ENCODE data around the gene SUMF1. TPM values are rescaled to one million over a fixed set of nuclear protein-coding genes. Genes with fewer than 3 reads are reported as not detected.

SUMF1 gene
- total and polyA plus RNA-seq, 2 of the 4 experiments (the other 2 are of a cell fraction): 26.3 to 38.4 TPM

DNA sequence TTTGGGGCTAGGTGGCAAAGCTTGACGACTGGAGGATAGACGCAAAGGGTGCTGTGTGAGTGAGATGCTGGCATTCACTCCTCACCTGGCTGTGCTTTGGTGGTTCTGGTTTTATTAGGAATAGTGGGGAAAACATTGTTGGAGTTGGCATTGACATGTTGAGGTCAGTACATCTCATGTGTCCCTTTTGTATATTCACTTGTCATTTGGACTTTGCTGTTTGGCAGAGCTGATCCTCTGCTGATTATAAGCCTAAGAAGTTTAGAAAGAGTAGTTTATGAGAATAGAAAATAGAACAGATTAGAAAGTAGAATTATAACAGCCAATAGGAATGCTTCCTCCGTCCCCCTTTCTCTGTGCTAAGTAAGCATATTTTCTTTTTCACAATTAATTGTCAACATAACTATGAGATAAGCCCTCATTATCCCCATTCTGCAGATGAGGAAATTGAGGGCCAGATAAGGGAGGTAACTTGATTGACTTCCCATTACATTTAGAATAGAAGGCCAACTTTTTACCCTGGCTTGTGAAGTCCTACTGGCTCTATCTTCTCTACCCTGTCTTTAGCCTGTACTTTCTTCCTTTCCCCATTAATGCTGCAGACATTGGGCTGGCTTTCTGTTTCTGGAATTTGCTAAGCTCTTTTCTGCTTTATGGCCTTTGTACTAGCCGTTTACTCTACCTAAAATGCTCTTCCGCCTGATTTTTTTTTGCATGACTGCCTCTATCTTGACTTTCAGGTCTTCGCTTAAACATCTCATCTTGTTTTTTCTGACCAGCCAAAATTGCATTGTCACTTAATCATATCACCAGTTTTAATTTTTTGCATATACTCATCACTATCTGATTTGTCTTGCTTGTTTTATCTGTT is 38.9 kb upstream of the SUMF1 start:
- ChIA-PET CTCF (interaction anchor here (1.0 to 1.1 kb wide), 2 partner anchors 10 to 13 kb away, joined by 3 to 4 read pairs; no protein-coding TSS in a partner anchor), POLR2A (ENCODE audit: unreplicated experiment) (no interaction called here)
- 63% methylated on average over 2 of the region's 6 CpGs; no CpG with 5 or more reads in 1 of the 2 experiments for WGBS, 2 experiments (ENCODE audit: extremely low coverage in 2 of 2, insufficient read length in 1 of 2)
- Histone ChIP-seq H3K14ac (replicated peaks; ENCODE audit: low read depth, low read length) (no peak overlapping the region), H3K9ac (ENCODE audit: low read depth, low read length) (no peak overlapping the region), H2BK5ac (ENCODE audit: low read depth, low read length, poor library complexity, severe bottlenecking) (no peak overlapping the region), H3K4me1 (ENCODE audit: control insufficient read depth, insufficient read depth, low read length) (no peaks in the 10 kb centered on the region), H2AK9ac (replicated peaks; ENCODE audit: low read depth, low read length, poor library complexity) (no peak overlapping the region), H2BK15ac (ENCODE audit: low read depth, low read length) (no peak overlapping the region), H2BK120ac (ENCODE audit: low read depth, low read length) (no peak overlapping the region), H3K36me3 (ENCODE audit: control insufficient read depth, insufficient read depth, low read length) (no peaks in the 10 kb centered on the region), H4K20me1 (ENCODE audit: insufficient read depth, low read length) (no peaks in the 10 kb centered on the region), H3K56ac (ENCODE audit: extremely low read depth, insufficient read depth, low read length) (no peak overlapping the region), H3K23ac (ENCODE audit: low read depth, low read length) (no peak overlapping the region), H3K9me1 (ENCODE audit: insufficient read depth, low read length) (no peaks in the 10 kb centered on the region), H4K5ac (ENCODE audit: low read depth, low read length) (no peak overlapping the region), H4K91ac (ENCODE audit: insufficient read depth, low read depth, low read length) (no peak overlapping the region), H3K27ac (ENCODE audit: insufficient read depth, low read length) (no peak overlapping the region), H3K4ac (ENCODE audit: low read depth, low read length) (no peak overlapping the region), H3K27me3 (ENCODE audit: control insufficient read depth, insufficient read depth, low read length) (no peaks in the 10 kb centered on the region; the same call in 1 of the 2 replicates), H3K4me2 (ENCODE audit: low read depth, low read length) (no peak overlapping the region), H4K8ac (ENCODE audit: low read depth in 2 of 2, low read length in 2 of 2) (no peak overlapping the region), H3K79me1 (ENCODE audit: low read depth in 1 of 2, low read length in 2 of 2) (no peaks in the 10 kb centered on the region), H2AFZ (replicated peaks; ENCODE audit: low read length, poor library complexity) (no peak overlapping the region), H2BK20ac (ENCODE audit: low read depth, low read length) (no peak overlapping the region), H2AK5ac (ENCODE audit: low read depth, low read length) (no peak overlapping the region), H3K9me3 (ENCODE audit: control insufficient read depth, insufficient read depth, low read length) (no peaks in the 10 kb centered on the region), H3K18ac (ENCODE audit: low read depth, low read length) (no peak overlapping the region), H3K4me3 (ENCODE audit: insufficient read depth, low read depth, low read length) (no peak overlapping the region)
- DNase-seq (no peak), ATAC-seq (ENCODE audit: low read depth) (no peak)
- intact Hi-C loops (cut with micrococcal nuclease) (no loop called here), dilution Hi-C loops (cut with HindIII; ENCODE audit: low sequenced_read_pairs, unreplicated experiment) (no loop called here), in situ Hi-C loops (cut with MboI; ENCODE audit: low sequenced_read_pairs) (no loop called here)
- no TSS peak for BruUV-seq (replicated peaks)
- TF ChIP-seq, protein P1, sequence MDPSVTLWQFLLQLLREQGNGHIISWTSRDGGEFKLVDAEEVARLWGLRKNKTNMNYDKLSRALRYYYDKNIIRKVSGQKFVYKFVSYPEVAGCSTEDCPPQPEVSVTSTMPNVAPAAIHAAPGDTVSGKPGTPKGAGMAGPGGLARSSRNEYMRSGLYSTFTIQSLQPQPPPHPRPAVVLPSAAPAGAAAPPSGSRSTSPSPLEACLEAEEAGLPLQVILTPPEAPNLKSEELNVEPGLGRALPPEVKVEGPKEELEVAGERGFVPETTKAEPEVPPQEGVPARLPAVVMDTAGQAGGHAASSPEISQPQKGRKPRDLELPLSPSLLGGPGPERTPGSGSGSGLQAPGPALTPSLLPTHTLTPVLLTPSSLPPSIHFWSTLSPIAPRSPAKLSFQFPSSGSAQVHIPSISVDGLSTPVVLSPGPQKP (IDR thresholded peaks at IDR 0.05; ENCODE audit: borderline replicate concordance, low read depth, low read length): no peak
- TF ChIP-seq USF2 (IDR thresholded peaks at IDR 0.05; ENCODE audit: low read depth, low read length): no peak
- TF ChIP-seq SMC3 (IDR thresholded peaks at IDR 0.05; ENCODE audit: low read depth, low read length): no peak
- no peak for TF ChIP-seq CHD1 (IDR thresholded peaks at IDR 0.05; ENCODE audit: low read depth, low read length)
- no peak for TF ChIP-seq CTCF (conservative IDR thresholded peaks at IDR 0.05; ENCODE audit: low read depth, low read length)
- no peak for TF ChIP-seq MXI1 (IDR thresholded peaks at IDR 0.05; ENCODE audit: borderline replicate concordance, low read depth, low read length)
- TF ChIP-seq BHLHE40 (IDR thresholded peaks at IDR 0.05; ENCODE audit: low read depth, low read length): no peak
- TF ChIP-seq MAFK (IDR thresholded peaks at IDR 0.05; ENCODE audit: low read depth, low read length): no peak
- no peak for TF ChIP-seq RFX5 (IDR thresholded peaks at IDR 0.05; ENCODE audit: low read depth, low read length)
- TF ChIP-seq RAD21 (IDR thresholded peaks at IDR 0.05; ENCODE audit: low read length): no peak
- TF ChIP-seq FOS (IDR thresholded peaks at IDR 0.05; ENCODE audit: low read depth, low read length): no peak
- TF ChIP-seq NFE2L2 (IDR thresholded peaks at IDR 0.05; ENCODE audit: low read depth, low read length): no peak
- no peak for TF ChIP-seq RCOR1 (IDR thresholded peaks at IDR 0.05; ENCODE audit: insufficient replicate concordance, low read length)
- TF ChIP-seq MAZ (IDR thresholded peaks at IDR 0.05; ENCODE audit: borderline replicate concordance, low read depth, low read length): no peak
